Heart left ventricle (tissue), 13 donors: Measurements from ENCODE around the gene PI4KA.

Source experiments
- CTCF ChIP-seq, 12 donors: fragments of 200-600 bp; sonication (generic) in 4 of 12; IDR thresholded peaks; one replicate each; pipeline versions ENCODE4 v1.5.0 to v1.8.0; 2018 to 2022; ENCODE audit warnings: antibody characterized with exemption in 12 of 12, mild to moderate bottlenecking in 5 of 12
- POLR2A ChIP-seq, 2 donors: fragments of 450-650 bp; IDR thresholded peaks; one replicate each; pipeline ENCODE4 v1.6.1; 2017; ENCODE audit warnings: antibody characterized with exemption in 2 of 2, mild to moderate bottlenecking in 2 of 2, moderate library complexity in 2 of 2
- donor health status: ischemic (EF 13 %, LVEDD 7.1; RV severe dilation, severe dysfunction).
- donor health status: DM: no; HTN: yes; CAD: no.
- donor health status: DM: no; HTN: no; CAD: no.
- donor health status: ischemic (EF 25% LVEDD 6.9; RV normal size, moderate dysfunction).
- donor health status: ischemic (EF 25% LVEDD 5.7; RV mildly dilated, moderate dysfunction).
- donor health status: ischemic (EF 35%, LVEDD 5.7; RV mildly dilated, moderate dysfunction).
- donor health status: nonischemic (EF 11% LVEDD 7.7; RV severe dilation, severe dysfunction).
- donor health status: DM: yes; HTN: yes; CAD: no.
- donor health status: PGD.
- donor health status: ischemic (EF 29% LVEDD 5.4; RV normal size, mild dysfunction).
- donor health status: nonischemic (EF 23%, LVEDD 6.1; RV moderate dilation, normal function).

- TF ChIP-seq CTCF (IDR thresholded peaks at IDR 0.05) (no peak), POLR2A (IDR thresholded peaks at IDR 0.05) (no peak)
Measured at GRCh38 chr22:20672732-20673131, 185.9 kb downstream of the PI4KA start.
